ENCODE results near the gene DNAL4. TPM values are rescaled to one million over a fixed set of nuclear protein-coding genes. Genes with fewer than 3 reads are reported as not detected.

DNAL4 gene
- total RNA-seq, 2 donors from 2014 or later: 24.8 to 29.8 TPM

GRCh38 chr22:38834991-38835390 lies 41.0 kb upstream of the DNAL4 start:
- DNase-seq: no peak
- Histone ChIP-seq H3K9me3 (ENCODE audit: control insufficient read depth, low read length) (no peaks in the 10 kb centered on the region), H3K4me1 (ENCODE audit: control insufficient read depth, insufficient read depth, low read length) (no peaks in the 10 kb centered on the region), H3K27ac (ENCODE audit: low read depth, low read length) (no peak overlapping the region), H3K9ac (ENCODE audit: extremely low read depth, low read length, poor library complexity, severe bottlenecking) (no peak overlapping the region), H3K4me3 (ENCODE audit: low read length) (no peak overlapping the region), H3K27me3 (ENCODE audit: control insufficient read depth, insufficient read depth, low read length, poor library complexity, severe bottlenecking) (peaks cover 10% of the 10 kb centered on the region), H3K36me3 (ENCODE audit: control insufficient read depth, insufficient read depth, low read length) (no peaks in the 10 kb centered on the region)
- Mint-ChIP-seq H3K4me1 (peaks cover 3% of the 10 kb centered on the region), H3K27me3 (ENCODE audit: insufficient read depth) (peaks cover 28% of the 10 kb centered on the region), H3K36me3 (ENCODE audit: low read depth) (no peaks in the 10 kb centered on the region), H3K27ac (no peak overlapping the region), H3K9me3 (no peaks in the 10 kb centered on the region), H3K4me3 (no peak overlapping the region)
- 88 to 100% methylated on average over 5 of the region's 5 CpGs for WGBS, 2 experiments (ENCODE audit: insufficient coverage in 1 of 2, insufficient read length in 1 of 2)
- no peak for TF ChIP-seq CTCF (conservative IDR thresholded peaks at IDR 0.05)

- Mint-ChIP-seq H3K4me1 (peaks cover 3% of the 10 kb centered on the region), H3K4me3 (no peak overlapping the region), H3K27ac (no peak overlapping the region), H3K27me3 (ENCODE audit: insufficient read depth) (peaks cover 23% of the 10 kb centered on the region), H3K36me3 (ENCODE audit: low read depth) (no peaks in the 10 kb centered on the region), H3K9me3 (no peaks in the 10 kb centered on the region)
- Histone ChIP-seq H3K9ac (ENCODE audit: extremely low read depth, low read length, poor library complexity, severe bottlenecking) (no peak overlapping the region), H3K27ac (ENCODE audit: low read depth, low read length) (no peak overlapping the region), H3K4me1 (ENCODE audit: control insufficient read depth, insufficient read depth, low read length) (no peaks in the 10 kb centered on the region), H3K27me3 (ENCODE audit: control insufficient read depth, insufficient read depth, low read length, poor library complexity, severe bottlenecking) (peaks cover 8% of the 10 kb centered on the region), H3K36me3 (ENCODE audit: control insufficient read depth, insufficient read depth, low read length) (no peaks in the 10 kb centered on the region), H3K4me3 (ENCODE audit: low read length) (no peak overlapping the region), H3K9me3 (ENCODE audit: control insufficient read depth, low read length) (no peaks in the 10 kb centered on the region)
- WGBS, 2 experiments (ENCODE audit: insufficient coverage in 1 of 2, insufficient read length in 1 of 2): 88 to 89% methylated on average over 10 to 13 of the region's 13 CpGs
- no peak for TF ChIP-seq CTCF (conservative IDR thresholded peaks at IDR 0.05)
- DNase-seq: no peak
These were observed 40.4 kb upstream of the DNAL4 start for GRCh38 chr22:38834215-38834953.

- no peaks in the 10 kb centered on the region for H3K36me3 ChIP-seq (ENCODE audit: control insufficient read depth, insufficient read depth, low read length)
- Mint-ChIP-seq H3K9me3 (no peaks in the 10 kb centered on the region), H3K4me3 (no peak overlapping the region), H3K27ac (no peak overlapping the region), H3K27me3 (ENCODE audit: insufficient read depth) (peaks cover 21% of the 10 kb centered on the region), H3K36me3 (ENCODE audit: low read depth) (no peaks in the 10 kb centered on the region), H3K4me1 (peaks cover 3% of the 10 kb centered on the region)
- H3K27ac ChIP-seq (ENCODE audit: low read depth, low read length): no peak overlapping the region
- no peak overlapping the region for H3K4me3 ChIP-seq (ENCODE audit: low read length)
- DNase-seq: no peak
- no peaks in the 10 kb centered on the region for H3K9me3 ChIP-seq (ENCODE audit: control insufficient read depth, low read length)
- WGBS, 2 experiments (ENCODE audit: insufficient coverage in 1 of 2, insufficient read length in 1 of 2): 90% methylated on average over 3 of the region's 3 CpGs; no CpG with 5 or more reads in 1 of the 2 experiments
- no peak for TF ChIP-seq CTCF (conservative IDR thresholded peaks at IDR 0.05)
- no peak overlapping the region for H3K9ac ChIP-seq (ENCODE audit: extremely low read depth, low read length, poor library complexity, severe bottlenecking)
- peaks cover 8% of the 10 kb centered on the region for H3K27me3 ChIP-seq (ENCODE audit: control insufficient read depth, insufficient read depth, low read length, poor library complexity, severe bottlenecking)
- H3K4me1 ChIP-seq (ENCODE audit: control insufficient read depth, insufficient read depth, low read length): no peaks in the 10 kb centered on the region
These were observed 39.1 kb upstream of the DNAL4 start for GRCh38 chr22:38833061-38833460.

All from endodermal cell (in vitro differentiated cells).